A549 (cell line): ENCODE results near the gene ATXN7.

ENCODE experiments used
- BHLHE40 ChIP-seq: IDR thresholded peaks from 2 replicates; pipeline ENCODE4 v1.6.1; 2012; ENCODE audit warnings: low read depth, low read length, inconsistent platforms
- CEBPB ChIP-seq, 2 experiments: fragments of >200 bp in 1 of 2; sonication (Bioruptor Twin) in 1 of 2; formaldehyde crosslinking in 1 of 2; IDR thresholded peaks; 2 replicates each; pipeline ENCODE4 v1.6.1; 2012 to 2016
- CHD4 ChIP-seq: fragments of 200-600 bp; sonication (generic); IDR thresholded peaks from 2 replicates; pipeline ENCODE4 v1.6.1; 2016; ENCODE audit warnings: antibody characterized with exemption, mild to moderate bottlenecking, borderline replicate concordance
- EHMT2 ChIP-seq: fragments of 200-600 bp; sonication (generic); IDR thresholded peaks from 2 replicates; pipeline ENCODE4 v1.6.1; 2016; ENCODE audit warnings: antibody characterized with exemption, low read depth, mild to moderate bottlenecking, moderate library complexity
- ELK1 ChIP-seq: fragments of 150-350 bp; IDR thresholded peaks from 2 replicates; pipeline ENCODE4 v1.6.1; 2014; ENCODE audit warnings: low read depth, mild to moderate bottlenecking, low read length
- GATA3 ChIP-seq: IDR thresholded peaks from 2 replicates; pipeline ENCODE4 v1.6.1; 2012; ENCODE audit warnings: borderline replicate concordance
- MAX ChIP-seq: IDR thresholded peaks from 2 replicates; pipeline ENCODE4 v1.6.1; 2012
- POLR2A ChIP-seq: IDR thresholded peaks from 2 replicates; pipeline ENCODE4 v1.6.1; 2012; ENCODE audit warnings: mild to moderate bottlenecking, low read length
- RARB ChIP-seq: fragments of 250-450 bp; sonication (Bioruptor Pico); IDR thresholded peaks from 2 replicates; pipeline ENCODE4 v1.8.0; 2021; ENCODE audit warnings: mild to moderate bottlenecking, moderate library complexity
- ZFP36 ChIP-seq: fragments of 450-650 bp; IDR thresholded peaks from 2 replicates; pipeline ENCODE4 v1.6.1; 2014; ENCODE audit warnings: borderline replicate concordance; ENCODE audit not compliant: partially characterized antibody
- ZNF302 ChIP-seq: fragments of 250-450 bp; sonication (Bioruptor Pico); IDR thresholded peaks from 2 replicates; pipeline ENCODE4 v1.9.0; 2021; ENCODE audit warnings: inconsistent platforms, mild to moderate bottlenecking, moderate library complexity
- TF ChIP-seq, protein P1 (sequence below): fragments of >200 bp; sonication (Bioruptor Twin); formaldehyde crosslinking; IDR thresholded peaks from 3 replicates; pipeline ENCODE4 v1.5.1; 2016
- TF ChIP-seq, protein P2 (sequence below): fragments of 200-600 bp; sonication (generic); IDR thresholded peaks from 2 replicates; pipeline ENCODE4 v1.6.1; 2016; ENCODE audit warnings: antibody characterized with exemption, mild to moderate bottlenecking, moderate library complexity
- TF ChIP-seq, protein P3 (sequence below): IDR thresholded peaks from 2 replicates; pipeline ENCODE4 v1.6.1; 2012; ENCODE audit warnings: low read depth, borderline replicate concordance

- TF ChIP-seq POLR2A (no peak), ELK1 (no peak), CEBPB (IDR thresholded peaks at IDR 0.05) (no peak), BHLHE40 (no peak), RARB (CRISPR knock-in tag) (no peak), CHD4 (no peak), ZFP36 (no peak), EHMT2 (no peak), GATA3 (no peak), MAX (no peak), ZNF302 (CRISPR knock-in tag) (no peak)
- TF ChIP-seq, protein P1, sequence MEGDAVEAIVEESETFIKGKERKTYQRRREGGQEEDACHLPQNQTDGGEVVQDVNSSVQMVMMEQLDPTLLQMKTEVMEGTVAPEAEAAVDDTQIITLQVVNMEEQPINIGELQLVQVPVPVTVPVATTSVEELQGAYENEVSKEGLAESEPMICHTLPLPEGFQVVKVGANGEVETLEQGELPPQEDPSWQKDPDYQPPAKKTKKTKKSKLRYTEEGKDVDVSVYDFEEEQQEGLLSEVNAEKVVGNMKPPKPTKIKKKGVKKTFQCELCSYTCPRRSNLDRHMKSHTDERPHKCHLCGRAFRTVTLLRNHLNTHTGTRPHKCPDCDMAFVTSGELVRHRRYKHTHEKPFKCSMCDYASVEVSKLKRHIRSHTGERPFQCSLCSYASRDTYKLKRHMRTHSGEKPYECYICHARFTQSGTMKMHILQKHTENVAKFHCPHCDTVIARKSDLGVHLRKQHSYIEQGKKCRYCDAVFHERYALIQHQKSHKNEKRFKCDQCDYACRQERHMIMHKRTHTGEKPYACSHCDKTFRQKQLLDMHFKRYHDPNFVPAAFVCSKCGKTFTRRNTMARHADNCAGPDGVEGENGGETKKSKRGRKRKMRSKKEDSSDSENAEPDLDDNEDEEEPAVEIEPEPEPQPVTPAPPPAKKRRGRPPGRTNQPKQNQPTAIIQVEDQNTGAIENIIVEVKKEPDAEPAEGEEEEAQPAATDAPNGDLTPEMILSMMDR = no peak
- TF ChIP-seq, protein P2, sequence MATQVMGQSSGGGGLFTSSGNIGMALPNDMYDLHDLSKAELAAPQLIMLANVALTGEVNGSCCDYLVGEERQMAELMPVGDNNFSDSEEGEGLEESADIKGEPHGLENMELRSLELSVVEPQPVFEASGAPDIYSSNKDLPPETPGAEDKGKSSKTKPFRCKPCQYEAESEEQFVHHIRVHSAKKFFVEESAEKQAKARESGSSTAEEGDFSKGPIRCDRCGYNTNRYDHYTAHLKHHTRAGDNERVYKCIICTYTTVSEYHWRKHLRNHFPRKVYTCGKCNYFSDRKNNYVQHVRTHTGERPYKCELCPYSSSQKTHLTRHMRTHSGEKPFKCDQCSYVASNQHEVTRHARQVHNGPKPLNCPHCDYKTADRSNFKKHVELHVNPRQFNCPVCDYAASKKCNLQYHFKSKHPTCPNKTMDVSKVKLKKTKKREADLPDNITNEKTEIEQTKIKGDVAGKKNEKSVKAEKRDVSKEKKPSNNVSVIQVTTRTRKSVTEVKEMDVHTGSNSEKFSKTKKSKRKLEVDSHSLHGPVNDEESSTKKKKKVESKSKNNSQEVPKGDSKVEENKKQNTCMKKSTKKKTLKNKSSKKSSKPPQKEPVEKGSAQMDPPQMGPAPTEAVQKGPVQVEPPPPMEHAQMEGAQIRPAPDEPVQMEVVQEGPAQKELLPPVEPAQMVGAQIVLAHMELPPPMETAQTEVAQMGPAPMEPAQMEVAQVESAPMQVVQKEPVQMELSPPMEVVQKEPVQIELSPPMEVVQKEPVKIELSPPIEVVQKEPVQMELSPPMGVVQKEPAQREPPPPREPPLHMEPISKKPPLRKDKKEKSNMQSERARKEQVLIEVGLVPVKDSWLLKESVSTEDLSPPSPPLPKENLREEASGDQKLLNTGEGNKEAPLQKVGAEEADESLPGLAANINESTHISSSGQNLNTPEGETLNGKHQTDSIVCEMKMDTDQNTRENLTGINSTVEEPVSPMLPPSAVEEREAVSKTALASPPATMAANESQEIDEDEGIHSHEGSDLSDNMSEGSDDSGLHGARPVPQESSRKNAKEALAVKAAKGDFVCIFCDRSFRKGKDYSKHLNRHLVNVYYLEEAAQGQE = no peak
- TF ChIP-seq, protein P3, sequence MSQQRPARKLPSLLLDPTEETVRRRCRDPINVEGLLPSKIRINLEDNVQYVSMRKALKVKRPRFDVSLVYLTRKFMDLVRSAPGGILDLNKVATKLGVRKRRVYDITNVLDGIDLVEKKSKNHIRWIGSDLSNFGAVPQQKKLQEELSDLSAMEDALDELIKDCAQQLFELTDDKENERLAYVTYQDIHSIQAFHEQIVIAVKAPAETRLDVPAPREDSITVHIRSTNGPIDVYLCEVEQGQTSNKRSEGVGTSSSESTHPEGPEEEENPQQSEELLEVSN = no peak
Observed at GRCh38 chr3:64028754-64029153, 165.1 kb downstream of the ATXN7 start.
